Neuronal stem cell (in vitro differentiated cells): ENCODE measurements around the gene ERVFRD-1.
"Not testable (repeated sequence)": the region's sequence is repeated elsewhere in the genome, so short reads cannot be mapped to it uniquely, and the experiment has no call there.

Experiments used
- DNase-seq: peaks from one replicate; pipeline ENCODE4 v3.0.0-alpha.2; 2013; ENCODE audit warnings: low spot score
- H2AFZ ChIP-seq: one replicate; pipeline ENCODE4 v1.6.1; 2013; ENCODE audit warnings: mild to moderate bottlenecking, low read length, inconsistent platforms
- H2AK5ac ChIP-seq: 2 replicates; pipeline ENCODE4 v1.6.1; 2013; ENCODE audit warnings: low read depth, mild to moderate bottlenecking, inconsistent platforms, low read length, moderate library complexity, mixed read lengths
- H2BK120ac ChIP-seq: 2 replicates; pipeline ENCODE4 v1.6.1; 2013; ENCODE audit warnings: low read depth, mild to moderate bottlenecking, inconsistent platforms, low read length, moderate library complexity, mixed read lengths
- H2BK12ac ChIP-seq: one replicate; pipeline ENCODE4 v1.6.1; 2013; ENCODE audit warnings: low read length, inconsistent platforms
- H2BK15ac ChIP-seq: 2 replicates; pipeline ENCODE4 v1.6.1; 2013; ENCODE audit warnings: mild to moderate bottlenecking, low read length, inconsistent platforms, mixed read lengths
- H2BK5ac ChIP-seq: one replicate; pipeline ENCODE4 v1.6.1; 2013; ENCODE audit warnings: inconsistent platforms, mild to moderate bottlenecking, low read length, moderate library complexity
- H3K14ac ChIP-seq: one replicate; pipeline ENCODE4 v1.6.1; 2013; ENCODE audit warnings: low read length, inconsistent platforms
- H3K18ac ChIP-seq: 2 replicates; pipeline ENCODE4 v1.6.1; 2013; ENCODE audit warnings: low read length, inconsistent platforms
- H3K23ac ChIP-seq: 2 replicates; pipeline ENCODE4 v1.6.1; 2013; ENCODE audit warnings: low read depth, mild to moderate bottlenecking, mixed read lengths, low read length, inconsistent platforms; ENCODE audit not compliant: poor library complexity
- H3K27ac ChIP-seq: replicated peaks from 3 replicates; pipeline ENCODE4 v1.5.1; 2013; ENCODE audit warnings: low read length, inconsistent platforms
- H3K27me3 ChIP-seq, 3 experiments: 2 replicates each; pipeline ENCODE4 v1.6.1; 2013; ENCODE audit warnings: low read length in 3 of 3, mild to moderate bottlenecking in 2 of 3, inconsistent platforms in 1 of 3, low read depth in 1 of 3, mixed read lengths in 1 of 3, moderate library complexity in 1 of 3; ENCODE audit not compliant: control insufficient read depth in 3 of 3, insufficient read depth in 3 of 3
- H3K36me3 ChIP-seq, 2 donors: replicated peaks in 1 of 2; 2 replicates each; pipeline ENCODE4 v1.6.1; 2013; ENCODE audit warnings: low read length in 2 of 2; ENCODE audit not compliant: control insufficient read depth in 2 of 2, insufficient read depth in 2 of 2
- H3K4ac ChIP-seq: 2 replicates; pipeline ENCODE4 v1.6.1; 2013; ENCODE audit warnings: inconsistent platforms, mild to moderate bottlenecking, low read length, moderate library complexity
- H3K4me1 ChIP-seq, 2 donors: 1 replicate in 1 of 2; 2 replicates in 1 of 2; pipeline ENCODE4 v1.6.1; 2013; ENCODE audit warnings: low read length in 2 of 2, low read depth in 1 of 2; ENCODE audit not compliant: control insufficient read depth in 2 of 2, insufficient read depth in 1 of 2
- H3K4me2 ChIP-seq: one replicate; pipeline ENCODE4 v1.6.1; 2013; ENCODE audit warnings: mild to moderate bottlenecking, low read length, inconsistent platforms; ENCODE audit not compliant: insufficient read depth, poor library complexity, severe bottlenecking
- H3K4me3 ChIP-seq, 2 donors: 2 replicates each; pipeline ENCODE4 v1.5.1; 2013; ENCODE audit warnings: low read length in 2 of 2, mild to moderate bottlenecking in 2 of 2, inconsistent platforms in 1 of 2, moderate library complexity in 1 of 2
- H3K79me1 ChIP-seq: one replicate; pipeline ENCODE4 v1.6.1; 2013; ENCODE audit warnings: low read depth, mild to moderate bottlenecking, inconsistent platforms, low read length, moderate library complexity
- H3K9ac ChIP-seq: one replicate; pipeline ENCODE4 v1.6.1; 2013; ENCODE audit warnings: mild to moderate bottlenecking, low read depth, low read length, inconsistent platforms; ENCODE audit not compliant: poor library complexity
- H3K9me3 ChIP-seq, 2 donors: replicated peaks in 1 of 2; 2 replicates each; pipeline versions ENCODE3 to v1.6.1; 2013; ENCODE audit warnings: low read length in 2 of 2, mild to moderate bottlenecking in 2 of 2, inconsistent platforms in 1 of 2, low read depth in 1 of 2, mixed read lengths in 1 of 2, moderate library complexity in 1 of 2; ENCODE audit not compliant: control insufficient read depth in 2 of 2, insufficient read depth in 1 of 2
- H4K8ac ChIP-seq: one replicate; pipeline ENCODE4 v1.6.1; 2013; ENCODE audit warnings: low read depth, mild to moderate bottlenecking, inconsistent platforms, low read length, moderate library complexity
- H4K91ac ChIP-seq: one replicate; pipeline ENCODE4 v1.6.1; 2013; ENCODE audit warnings: low read length, low read depth, mild to moderate bottlenecking, inconsistent platforms; ENCODE audit not compliant: poor library complexity
- WGBS, 2 donors: extraction: QIAGEN DNeasy Blood & Tissue Kit; methylation state at CpG; one replicate each; pipeline ENCODE4 v1.1.7; 2013; ENCODE audit warnings: missing lambda C conversion rate in 2 of 2, mixed read lengths in 1 of 2; ENCODE audit not compliant: insufficient read length in 2 of 2, insufficient replicate concordance in 1 of 2; ENCODE audit errors: extremely low coverage in 2 of 2; 5-methylcytosine and 5-hydroxymethylcytosine counted together

The ERVFRD-1 gene

GRCh38 chr6:11120271-11121005 lies 8.9 kb upstream of the ERVFRD-1 start:
- Histone ChIP-seq H2BK5ac (no peak overlapping the region), H2AK5ac (no peak overlapping the region), H3K4me3 (no peak overlapping the region), H3K23ac (no peak overlapping the region), H2BK15ac (no peak overlapping the region), H4K91ac (no peak overlapping the region), H3K9me3 (peaks cover 0 to 3% of the 10 kb centered on the region in 2 donors), H3K4ac (no peak overlapping the region), H3K36me3 (no peaks in the 10 kb centered on the region), H3K27me3 (no peaks in the 10 kb centered on the region), H3K14ac (no peak overlapping the region), H2BK120ac (no peak overlapping the region), H3K18ac (no peak overlapping the region), H3K27ac (no peak overlapping the region), H3K4me1 (peaks cover 0 to 6% of the 10 kb centered on the region in 2 donors), H3K79me1 (no peaks in the 10 kb centered on the region), H2BK12ac (no peak overlapping the region), H3K4me2 (no peak overlapping the region), H4K8ac (no peak overlapping the region), H3K9ac (no peak overlapping the region), H2AFZ (no peak overlapping the region)
- WGBS, 2 donors, result no CpG with 5 or more reads among the region's 4 CpGs
- DNase-seq, result no peak

GRCh38 chr6:11115808-11116536 lies 4.4 kb upstream of the ERVFRD-1 start:
- not testable (repeated sequence) for H2BK12ac ChIP-seq, H3K9ac ChIP-seq, H3K9me3 ChIP-seq, H3K36me3 ChIP-seq, H2BK15ac ChIP-seq, H3K4me3 ChIP-seq, H2AK5ac ChIP-seq, H3K23ac ChIP-seq, H4K91ac ChIP-seq, H3K79me1 ChIP-seq, H3K4ac ChIP-seq, H2BK5ac ChIP-seq, H4K8ac ChIP-seq, H2AFZ ChIP-seq, H3K18ac ChIP-seq, H3K27ac ChIP-seq, DNase-seq, H3K14ac ChIP-seq, H2BK120ac ChIP-seq, H3K4me2 ChIP-seq, H3K4me1 ChIP-seq, H3K27me3 ChIP-seq
- WGBS, 2 donors, result no CpG with 5 or more reads among the region's 11 CpGs

- no peaks in the 10 kb centered on the region for H3K36me3 ChIP-seq
- WGBS, 2 donors, result no CpG with 5 or more reads among the region's 4 CpGs
- H2BK120ac ChIP-seq, result no peak overlapping the region
- no peak overlapping the region for H2BK15ac ChIP-seq
- no peak for DNase-seq
- H3K79me1 ChIP-seq, result peaks cover 3% of the 10 kb centered on the region
- H2AK5ac ChIP-seq, result no peak overlapping the region
- no peak overlapping the region for H3K9ac ChIP-seq
- H3K4me2 ChIP-seq, result no peak overlapping the region
- no peak overlapping the region for H4K8ac ChIP-seq
- no peaks in the 10 kb centered on the region for H3K4me1 ChIP-seq
- H3K23ac ChIP-seq, result no peak overlapping the region
- no peak overlapping the region for H3K14ac ChIP-seq
- no peak overlapping the region for H3K4ac ChIP-seq
- H3K18ac ChIP-seq, result no peak overlapping the region
- H3K4me3 ChIP-seq, result no peak overlapping the region
- no peak overlapping the region for H2BK5ac ChIP-seq
- H2AFZ ChIP-seq, result no peak overlapping the region
- no peaks in the 10 kb centered on the region for H3K9me3 ChIP-seq
- no peak overlapping the region for H2BK12ac ChIP-seq
- H3K27me3 ChIP-seq, result no peaks in the 10 kb centered on the region
- H4K91ac ChIP-seq, result no peak overlapping the region
- no peak overlapping the region for H3K27ac ChIP-seq
Observed at GRCh38 chr6:11113038-11113437, 1.5 kb upstream of the ERVFRD-1 start.

GRCh38 chr6:11111769-11112437 lies 378 bp upstream of the ERVFRD-1 start:
- Histone ChIP-seq H3K9ac (no peak overlapping the region), H2BK15ac (no peak overlapping the region), H3K36me3 (no peaks in the 10 kb centered on the region), H3K27me3 (no peaks in the 10 kb centered on the region), H3K18ac (no peak overlapping the region), H3K4ac (no peak overlapping the region), H3K4me2 (no peak overlapping the region), H2BK120ac (no peak overlapping the region), H3K4me1 (no peaks in the 10 kb centered on the region), H3K79me1 (peaks cover 3% of the 10 kb centered on the region), H4K8ac (no peak overlapping the region), H3K23ac (no peak overlapping the region), H2AK5ac (no peak overlapping the region), H2BK12ac (no peak overlapping the region), H3K14ac (no peak overlapping the region), H3K27ac (no peak overlapping the region), H2BK5ac (no peak overlapping the region), H4K91ac (no peak overlapping the region), H3K4me3 (no peak overlapping the region), H2AFZ (no peak overlapping the region), H3K9me3 (no peaks in the 10 kb centered on the region)
- no peak for DNase-seq
- no CpG with 5 or more reads among the region's 9 CpGs for WGBS, 2 donors
